NAMALWA (cell line): Measurements from ENCODE around the gene FAM219B.
"Not testable (repeated sequence)": the region's sequence is repeated elsewhere in the genome, so short reads cannot be mapped to it uniquely, and the experiment has no call there.

Experiments
- DNase-seq: peaks from one replicate; pipeline ENCODE4 v3.0.0-alpha.2; 2015; ENCODE audit warnings: low spot score

Gene FAM219B

DNA sequence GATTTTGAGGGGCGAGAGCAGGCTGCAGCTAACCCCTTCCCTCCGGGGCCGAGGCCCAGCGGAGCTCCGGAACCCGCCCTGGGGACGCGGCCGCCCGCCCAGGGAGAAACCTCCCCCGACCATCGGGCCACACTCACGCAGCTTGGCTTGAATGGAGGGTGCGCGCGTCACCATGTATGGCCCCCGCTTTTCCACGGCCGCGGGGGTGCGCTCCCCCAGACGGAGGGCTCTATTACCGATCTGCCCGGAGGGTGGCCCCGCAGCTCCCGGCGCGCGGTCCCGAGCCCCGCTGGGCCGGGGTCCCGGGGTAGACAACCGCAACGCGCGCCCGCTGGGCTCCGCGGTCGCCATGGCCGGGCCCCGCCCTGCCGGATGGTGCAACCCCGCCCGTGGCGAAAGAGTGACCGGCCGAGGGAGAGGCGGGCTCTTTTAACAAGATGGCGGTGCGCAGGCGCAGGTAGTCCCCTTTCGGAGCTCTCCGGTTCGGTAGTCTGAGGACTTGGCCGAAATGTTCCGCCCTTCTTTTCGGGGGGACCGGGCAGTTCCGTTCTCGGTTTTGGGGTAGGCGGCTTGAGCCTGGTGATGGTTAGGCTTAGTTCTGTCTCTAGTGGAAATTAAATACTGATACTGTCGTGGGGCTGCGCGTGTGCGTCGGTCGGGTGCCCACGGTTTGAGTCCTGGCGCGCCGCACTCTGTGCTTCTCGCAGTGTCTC, at the start of gene FAM219B:
FAM219B (minus strand) TSS at position 402 of the 713 bp plus-strand sequence; CDS start at position 351, 51 bp downstream.
- peak; percentile 84 for DNase-seq

GRCh38 chr15:74955796-74956647, 49.4 kb upstream of the FAM219B start:
- DNase-seq: peak; percentile 78

DNA sequence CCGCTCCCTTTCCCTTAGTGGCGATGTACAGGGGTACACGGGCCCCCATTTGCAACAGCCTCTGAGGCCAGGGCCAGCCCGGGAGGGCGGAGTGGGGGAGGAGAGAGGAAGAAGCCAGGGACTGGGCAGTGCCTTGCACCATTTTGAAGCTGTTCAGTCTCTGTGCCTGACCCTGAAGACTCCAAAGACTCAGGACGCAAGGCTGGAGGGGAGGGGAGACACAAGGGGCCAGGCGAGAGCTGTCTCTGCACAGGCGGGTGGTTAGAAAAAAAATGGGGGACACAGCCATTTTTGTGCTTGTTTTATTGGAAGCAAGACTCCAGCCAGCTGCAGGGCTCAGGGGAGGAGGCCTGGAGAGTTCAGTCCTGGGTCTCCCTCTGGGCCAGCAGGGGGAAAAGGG, 48.4 kb upstream of the FAM219B start:
- no peak for DNase-seq

DNA sequence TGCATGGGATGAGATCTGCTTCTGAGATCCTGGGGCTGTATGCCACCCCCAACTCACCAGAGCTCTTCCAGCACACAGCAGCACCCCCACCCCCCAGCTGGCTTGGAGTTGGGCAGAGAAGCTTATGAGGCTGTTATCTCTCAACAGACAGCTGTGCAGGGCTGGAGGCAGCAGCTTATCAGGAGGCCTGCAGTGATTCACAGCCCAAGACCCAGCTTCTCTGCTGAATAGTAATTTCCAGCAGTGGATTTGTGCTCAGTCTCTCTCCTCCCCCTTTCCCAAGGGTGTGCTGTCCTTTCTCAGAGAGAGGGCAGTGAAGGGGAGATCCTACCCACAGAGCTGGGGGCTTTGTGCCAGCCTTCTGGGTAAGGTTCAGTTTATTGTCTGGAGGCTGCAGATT, 47.9 kb upstream of the FAM219B start:
- peak; percentile 38 for DNase-seq

GRCh38 chr15:74951006-74951405, 44.4 kb upstream of the FAM219B start:
- DNase-seq: no peak

DNA sequence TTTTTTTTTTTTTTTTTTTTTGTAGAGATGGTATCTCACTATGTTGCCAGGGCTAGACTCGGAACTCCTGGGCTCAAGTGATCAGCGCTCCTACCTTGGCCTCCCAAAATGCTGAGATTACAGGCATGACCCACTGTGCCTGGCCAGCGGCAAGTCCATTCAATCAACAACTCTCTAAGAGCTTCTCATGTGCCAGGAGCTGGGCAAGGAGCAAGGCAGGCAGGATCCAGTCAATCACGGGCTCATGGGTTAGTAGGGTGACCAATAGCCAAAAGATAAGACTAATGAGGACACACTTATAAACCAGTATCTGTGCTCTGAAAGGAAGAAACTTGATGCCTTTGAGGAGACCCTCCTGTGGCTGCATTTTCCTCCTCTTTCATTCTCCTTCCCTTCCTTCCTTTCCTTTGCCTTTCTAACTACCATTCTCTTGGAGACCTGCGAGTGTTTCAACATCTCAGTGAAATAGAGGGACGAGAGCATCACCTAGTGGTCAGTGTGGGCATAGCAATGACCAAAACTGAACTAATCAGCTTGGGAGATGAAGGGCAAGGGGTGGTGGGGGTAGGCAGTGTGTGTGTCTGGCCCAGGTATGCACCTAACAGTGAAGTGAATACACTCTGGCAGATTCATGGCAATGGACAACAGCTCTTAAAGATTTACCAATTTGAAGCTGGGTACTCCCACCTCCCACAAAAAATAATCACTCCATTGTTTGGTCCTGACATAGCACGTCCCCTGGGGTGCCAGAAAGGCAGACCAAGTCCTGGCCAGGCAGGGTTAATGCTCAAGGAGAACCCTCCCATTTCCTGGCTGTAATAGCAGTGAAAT, 43.6 kb upstream of the FAM219B start:
- DNase-seq: peak; percentile 91

DNA sequence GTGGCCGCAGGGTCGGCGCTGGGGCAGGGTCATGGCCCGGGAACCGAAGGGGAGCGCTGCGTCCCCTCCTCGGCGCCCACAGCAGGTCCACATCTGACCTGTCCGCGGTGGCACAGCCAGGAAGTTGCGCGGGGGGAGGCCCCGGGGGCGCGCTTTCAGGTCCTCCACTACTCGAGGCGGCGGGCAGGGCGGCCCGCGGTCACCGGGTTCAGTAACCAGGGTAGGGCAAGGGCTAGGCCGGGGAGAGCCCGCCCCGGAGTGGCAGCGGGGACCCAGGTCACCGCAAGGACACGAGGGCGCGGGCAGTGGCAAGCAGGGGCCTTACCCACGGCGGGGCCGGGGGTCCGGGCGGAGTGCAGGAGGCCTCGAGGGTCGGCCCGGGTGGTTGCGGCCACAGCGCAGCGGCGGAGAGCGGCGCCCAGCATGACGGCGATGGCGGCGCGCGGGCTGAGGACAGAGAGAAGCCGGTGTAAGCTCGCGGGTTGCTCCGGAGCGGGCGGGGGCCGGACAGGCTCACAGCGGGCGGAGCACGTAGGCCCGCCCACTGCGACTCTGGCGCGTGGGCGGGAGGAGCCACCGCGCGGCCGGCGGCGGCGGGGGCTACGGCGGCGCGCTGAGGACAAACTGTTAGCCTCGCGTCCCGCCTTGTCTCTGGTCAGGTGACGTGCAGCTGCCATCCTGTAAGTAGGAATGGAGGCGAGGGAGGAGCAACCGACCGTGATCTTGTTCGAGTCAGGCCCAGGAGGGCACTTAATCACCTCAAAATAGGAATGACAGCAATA, 31.1 kb upstream of the FAM219B start, which contains the start of gene COX5A:
COX5A (minus strand) TSS at position 484 of the 782 bp plus-strand sequence; CDS start at position 425, 59 bp downstream.
- peak; percentile 95 for DNase-seq

GRCh38 chr15:74937272-74937589, 30.6 kb upstream of the FAM219B start:
- peak; percentile 58 for DNase-seq

DNA sequence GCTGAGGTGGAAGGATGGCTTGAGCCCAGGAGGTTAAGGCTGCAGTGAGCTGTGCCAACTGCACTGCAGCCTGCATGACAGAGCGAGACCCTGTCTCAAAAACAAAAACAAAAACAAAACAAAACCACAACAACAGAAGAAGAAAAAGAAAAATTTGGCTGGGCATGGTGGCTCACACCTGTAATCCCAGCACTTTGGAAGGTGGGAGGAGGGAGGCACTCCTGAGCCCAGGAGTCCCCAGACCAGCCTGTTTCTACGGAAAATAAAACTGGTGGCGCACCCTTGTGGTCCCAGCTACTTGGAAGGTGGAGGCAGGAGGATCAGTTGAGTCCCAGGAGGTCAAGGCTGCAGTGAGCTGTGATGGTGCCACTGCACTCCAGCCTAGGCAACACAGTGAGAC, 28.5 kb upstream of the FAM219B start:
- not testable (repeated sequence) for DNase-seq

DNA sequence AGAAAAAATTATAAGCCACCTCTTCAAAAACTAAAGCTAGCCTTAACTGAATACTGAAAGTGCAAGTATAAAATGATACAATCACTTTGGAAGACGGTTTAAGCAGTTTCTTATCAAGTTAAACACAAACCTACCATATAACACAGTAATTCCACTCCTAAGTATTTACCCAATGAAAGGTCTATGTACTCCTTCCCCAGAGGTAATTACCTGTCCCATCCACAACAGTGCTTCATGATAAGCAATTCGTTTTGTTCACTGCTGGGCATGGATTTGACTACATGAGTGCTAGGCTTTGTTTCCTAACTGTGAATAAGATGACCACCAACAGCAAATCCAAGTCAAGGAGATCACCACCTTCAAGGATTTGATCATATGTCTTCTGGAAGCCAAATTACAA, 26.9 kb upstream of the FAM219B start:
- DNase-seq: no peak

- no peak for DNase-seq
These were observed 22.1 kb upstream of the FAM219B start for GRCh38 chr15:74928771-74929198.

DNA sequence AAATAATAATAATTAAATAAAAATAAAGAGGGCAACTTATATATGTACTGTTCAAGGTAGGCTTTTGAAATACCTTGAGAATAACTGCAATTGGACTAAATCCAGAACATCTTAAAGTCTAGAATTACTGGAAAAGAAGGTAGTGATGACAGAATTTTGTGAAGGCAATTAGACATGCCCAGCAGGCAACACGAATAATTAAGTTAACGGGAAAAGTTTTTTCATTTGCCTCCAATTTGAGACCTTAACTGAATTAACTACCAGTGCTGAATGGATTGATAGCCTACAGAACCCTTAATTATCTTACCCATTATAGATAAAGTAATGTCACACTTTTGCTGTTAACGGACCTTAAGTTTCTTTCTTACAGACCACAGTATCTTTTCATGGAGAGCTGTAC, 17.9 kb upstream of the FAM219B start:
- DNase-seq: no peak

DNA sequence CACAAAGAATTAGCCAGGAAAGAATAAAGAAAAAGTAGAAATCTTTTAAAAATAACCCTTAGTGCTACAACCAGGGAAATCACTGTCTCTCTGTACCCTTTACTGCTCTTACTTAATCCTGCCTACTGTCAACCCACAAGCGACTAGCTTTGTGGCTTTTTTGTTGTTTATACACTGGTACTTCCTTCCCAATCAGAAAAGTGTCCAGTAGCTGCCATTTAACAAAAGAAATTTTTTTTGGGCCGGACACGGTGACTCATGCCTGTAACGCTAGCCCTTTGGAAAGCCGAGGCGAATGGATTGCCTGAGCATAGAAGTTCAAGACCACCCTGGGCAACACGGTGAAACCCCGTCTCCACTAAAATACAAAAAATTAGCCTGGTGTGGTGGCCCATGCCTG, 13.8 kb upstream of the FAM219B start:
- no peak for DNase-seq

- no peak for DNase-seq
These were observed 11.0 kb upstream of the FAM219B start for GRCh38 chr15:74917676-74918075.

- DNase-seq: not testable (repeated sequence)
These were observed 7.1 kb upstream of the FAM219B start for GRCh38 chr15:74913799-74914198.

DNA sequence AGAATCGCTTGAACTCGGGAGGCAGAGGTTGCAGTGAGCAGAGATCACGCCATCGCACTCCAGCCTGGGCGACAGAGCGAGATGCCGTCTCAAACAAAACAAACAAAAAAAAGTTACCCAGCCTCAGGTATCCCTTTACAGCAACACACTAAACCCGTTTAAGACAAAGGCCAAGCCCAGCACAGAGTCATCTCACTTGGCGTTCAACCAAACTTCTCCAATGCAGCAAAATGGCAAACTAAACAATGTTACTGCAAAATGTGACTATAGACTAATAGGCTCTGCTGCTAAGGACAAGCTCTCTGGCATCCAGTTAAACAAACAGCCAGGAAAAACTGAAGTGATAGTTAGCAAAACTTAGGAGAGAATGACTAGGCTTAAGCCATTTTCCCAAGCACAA, 6.4 kb upstream of the FAM219B start:
- DNase-seq: no peak

DNA sequence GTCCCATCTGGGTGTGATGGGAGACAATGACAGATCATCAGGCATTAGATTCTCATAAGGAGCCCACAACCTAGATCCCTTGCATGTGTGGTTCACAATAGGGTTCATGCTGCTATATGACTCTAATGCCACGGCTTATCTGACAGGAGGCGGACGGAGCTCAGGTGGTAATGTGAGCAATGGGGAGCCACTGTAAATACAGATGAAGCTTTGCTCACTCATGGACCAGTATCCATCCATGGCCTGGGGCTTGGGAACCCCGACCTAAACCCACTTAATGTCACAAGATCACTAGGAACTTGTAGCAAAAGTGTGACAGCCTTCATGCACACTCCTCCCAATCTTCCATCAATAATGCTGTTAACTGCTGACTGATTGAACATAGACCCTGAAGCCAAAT, 2.0 kb upstream of the FAM219B start:
- DNase-seq: no peak

DNA sequence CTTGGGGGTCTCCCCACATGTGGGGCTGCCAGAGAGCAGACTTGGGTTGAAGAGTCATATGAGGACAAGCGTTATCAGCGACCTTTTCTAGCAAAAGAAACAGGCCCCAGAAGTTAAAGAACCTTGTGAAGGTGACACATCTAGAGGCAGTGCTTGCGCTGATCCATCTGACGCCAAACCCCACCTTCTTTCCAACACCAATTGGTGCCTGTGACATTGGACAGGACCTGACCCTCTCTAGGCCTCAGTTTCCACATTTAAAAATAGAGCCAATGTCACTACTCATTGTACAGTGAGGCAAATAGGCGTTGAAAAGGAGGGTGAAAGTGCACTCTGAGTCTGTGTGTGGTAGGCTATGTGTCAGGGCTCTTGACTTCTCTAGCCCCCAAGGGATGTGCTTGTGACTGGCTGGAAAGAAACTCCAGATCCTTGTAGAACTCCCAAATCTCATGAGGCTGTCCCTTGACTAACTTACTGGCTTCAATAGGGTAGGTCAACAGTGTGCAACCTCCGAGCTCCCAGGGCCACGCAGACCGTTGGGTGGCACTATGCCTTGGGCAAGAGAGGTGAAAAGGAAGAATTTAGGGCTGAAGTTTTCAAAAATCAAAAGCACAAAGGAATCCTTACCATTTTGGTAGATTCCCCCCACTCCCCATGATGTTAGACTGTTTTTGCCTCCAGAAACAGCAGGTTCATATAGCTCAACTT, 666 bp upstream of the FAM219B start:
- peak; percentile 29 for DNase-seq

GRCh38 chr15:74906067-74906449, 593 bp downstream of the FAM219B start:
- DNase-seq: peak; percentile 56

DNA sequence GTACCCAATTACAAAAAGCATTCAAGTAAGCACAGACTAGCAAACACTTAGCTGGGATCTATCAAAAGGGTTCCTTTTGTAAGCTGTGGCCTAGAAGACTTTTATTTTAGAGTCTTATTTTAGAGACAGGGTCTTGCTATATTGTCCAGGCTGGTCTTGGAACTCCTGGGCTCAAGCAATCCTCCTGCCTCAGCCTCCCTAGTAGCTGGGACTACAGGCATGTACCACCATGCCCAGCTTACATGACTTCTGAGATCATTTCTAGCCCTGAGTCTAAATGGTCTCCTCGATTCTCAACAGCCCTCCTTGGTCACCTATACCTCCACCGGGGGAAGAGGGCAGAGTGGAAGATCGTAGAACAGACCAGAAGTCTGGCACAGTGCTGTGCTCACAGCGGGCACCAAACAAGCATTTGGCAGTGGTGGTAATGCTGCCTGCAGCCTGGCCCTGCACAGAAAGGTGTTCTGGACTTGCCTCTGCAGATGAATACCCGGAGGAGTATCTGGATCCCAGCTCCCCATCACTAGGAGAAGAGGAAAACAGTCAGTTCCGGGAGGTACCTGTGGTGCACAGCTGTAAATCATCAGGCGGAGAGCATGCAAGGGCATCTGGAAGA, 2.4 kb downstream of the FAM219B start:
- DNase-seq: no peak

- no peak for DNase-seq
These were observed 3.0 kb downstream of the FAM219B start for GRCh38 chr15:74903676-74904075.
